ENCODE data around the gene SPRYD3.
"Not testable (repeated sequence)": the region's sequence is repeated elsewhere in the genome, so short reads cannot be mapped to it uniquely, and the experiment has no call there.

SPRYD3 gene

DNA sequence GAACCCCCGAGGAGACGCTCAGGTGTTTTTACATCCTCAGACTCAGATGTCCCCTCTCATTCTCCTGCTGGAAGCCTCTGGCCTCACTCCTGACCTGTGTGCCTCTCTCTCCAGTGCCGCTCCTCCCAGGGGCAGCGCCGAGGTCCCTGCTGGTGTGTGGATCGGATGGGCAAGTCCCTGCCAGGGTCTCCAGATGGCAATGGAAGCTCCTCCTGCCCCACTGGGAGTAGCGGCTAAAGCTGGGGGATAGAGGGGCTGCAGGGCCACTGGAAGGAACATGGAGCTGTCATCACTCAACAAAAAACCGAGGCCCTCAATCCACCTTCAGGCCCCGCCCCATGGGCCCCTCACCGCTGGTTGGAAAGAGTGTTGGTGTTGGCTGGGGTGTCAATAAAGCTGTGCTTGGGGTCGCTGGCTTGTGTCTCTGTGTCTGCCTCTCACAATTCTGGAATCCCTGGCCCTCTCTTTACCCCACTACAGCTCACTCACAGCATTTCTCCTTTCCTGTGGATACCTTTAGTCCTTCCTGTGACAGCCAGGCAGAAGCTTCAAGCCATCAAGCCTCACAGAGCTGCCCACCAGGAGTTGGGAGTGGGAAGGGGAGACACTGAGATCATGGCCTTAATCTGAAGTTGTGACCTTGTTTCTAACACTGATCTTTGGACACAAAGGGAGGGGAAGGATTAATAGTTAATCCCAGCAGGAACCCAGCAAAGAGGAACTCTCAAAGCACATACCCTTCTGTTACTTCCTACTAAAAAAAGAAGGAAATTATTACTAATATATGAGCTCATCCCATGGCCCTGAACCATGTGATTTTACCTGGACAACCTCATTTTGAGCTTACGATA lies 23.0 kb upstream of the SPRYD3 start:
- DNase-seq = no peak

DNA sequence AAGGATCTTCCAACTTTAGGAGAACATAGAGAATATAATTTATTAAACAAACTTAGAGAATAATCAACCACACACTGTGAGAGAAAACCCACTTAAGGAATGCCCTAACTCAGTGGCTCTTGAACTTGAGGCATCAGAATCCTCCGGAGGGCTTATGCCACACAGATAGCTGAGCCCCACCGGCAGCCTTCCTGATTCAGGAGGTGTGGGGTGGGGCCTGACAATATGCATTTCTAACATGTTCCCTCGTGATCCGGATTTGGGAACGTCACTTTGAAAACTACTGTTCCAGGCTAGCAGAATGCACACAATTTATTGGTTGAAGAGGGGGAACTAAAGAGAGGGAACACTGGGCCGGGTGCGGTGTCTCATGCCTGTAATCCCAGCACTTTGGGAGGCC lies 22.1 kb upstream of the SPRYD3 start:
- no peak for DNase-seq

DNA sequence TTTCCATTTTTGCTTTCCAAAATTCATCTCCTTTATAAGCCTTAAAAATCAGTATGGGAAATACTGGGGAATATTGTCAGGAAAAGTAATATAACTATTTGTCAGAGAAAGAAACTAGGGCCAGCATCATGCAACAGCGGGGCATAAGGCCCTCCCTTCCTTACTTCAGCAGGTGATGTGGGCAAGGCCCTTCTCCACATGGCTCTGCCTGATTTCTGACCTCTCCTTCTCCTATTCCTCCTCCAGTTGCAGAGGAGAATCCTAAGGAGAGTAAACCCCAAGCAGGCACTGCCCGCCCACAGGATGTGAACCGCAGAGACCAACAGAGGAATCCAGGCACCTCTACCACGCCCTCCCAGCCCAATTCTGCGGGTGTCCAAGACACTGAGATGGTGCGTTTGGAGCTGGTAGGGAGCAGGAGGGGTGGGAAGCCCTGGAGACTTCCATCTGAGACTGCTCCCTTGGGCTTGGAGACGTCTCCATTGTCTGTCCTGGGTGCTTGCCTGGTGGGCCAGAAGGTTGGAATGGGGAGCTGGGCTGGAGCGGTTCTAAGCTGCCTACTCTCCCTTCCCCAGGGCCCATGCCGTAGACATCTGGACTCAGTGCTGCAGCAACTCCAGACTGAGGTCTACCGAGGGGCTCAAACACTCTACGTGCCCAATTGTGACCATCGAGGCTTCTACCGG lies 21.4 kb upstream of the SPRYD3 start:
- no peak for DNase-seq

DNA sequence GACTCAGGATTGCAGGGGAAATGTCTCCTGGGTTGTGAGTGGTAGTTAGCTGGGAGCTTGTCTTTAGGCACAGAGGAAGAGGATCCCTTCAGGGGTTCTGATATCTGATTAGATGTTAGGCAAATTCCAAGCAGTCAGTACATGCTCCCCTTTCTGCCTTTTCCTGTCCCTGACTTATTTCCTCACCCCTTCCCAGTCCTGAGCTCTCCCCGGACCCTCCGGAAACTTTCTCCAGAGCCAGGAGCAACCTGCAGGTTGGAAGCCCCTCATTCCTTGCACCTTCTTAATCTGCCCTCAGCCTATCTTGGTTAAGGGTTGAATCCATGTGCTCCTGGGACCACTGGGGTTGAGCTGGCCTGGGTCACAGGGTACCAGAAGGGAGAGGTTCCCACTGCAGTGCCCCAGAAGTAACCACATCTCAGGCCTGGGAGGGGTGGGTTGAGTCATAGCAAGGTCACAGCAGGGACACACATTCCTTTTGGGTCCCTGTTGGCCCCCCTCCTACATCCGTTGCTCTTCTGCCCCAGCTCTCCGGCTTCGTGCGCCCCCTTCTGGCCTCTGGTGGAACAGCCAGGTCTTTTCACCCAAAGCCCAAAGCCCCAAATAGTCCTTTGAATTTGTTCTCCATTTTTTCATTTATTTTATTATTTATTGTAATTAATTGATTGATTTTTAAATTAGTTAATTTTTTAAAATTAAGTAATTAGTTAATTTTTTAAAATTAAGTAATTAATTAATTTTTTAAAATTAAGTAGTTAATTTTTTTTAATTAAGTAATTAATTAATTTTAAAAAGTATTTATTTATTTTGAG lies 20.1 kb upstream of the SPRYD3 start:
- peak; percentile 83 for DNase-seq

DNA sequence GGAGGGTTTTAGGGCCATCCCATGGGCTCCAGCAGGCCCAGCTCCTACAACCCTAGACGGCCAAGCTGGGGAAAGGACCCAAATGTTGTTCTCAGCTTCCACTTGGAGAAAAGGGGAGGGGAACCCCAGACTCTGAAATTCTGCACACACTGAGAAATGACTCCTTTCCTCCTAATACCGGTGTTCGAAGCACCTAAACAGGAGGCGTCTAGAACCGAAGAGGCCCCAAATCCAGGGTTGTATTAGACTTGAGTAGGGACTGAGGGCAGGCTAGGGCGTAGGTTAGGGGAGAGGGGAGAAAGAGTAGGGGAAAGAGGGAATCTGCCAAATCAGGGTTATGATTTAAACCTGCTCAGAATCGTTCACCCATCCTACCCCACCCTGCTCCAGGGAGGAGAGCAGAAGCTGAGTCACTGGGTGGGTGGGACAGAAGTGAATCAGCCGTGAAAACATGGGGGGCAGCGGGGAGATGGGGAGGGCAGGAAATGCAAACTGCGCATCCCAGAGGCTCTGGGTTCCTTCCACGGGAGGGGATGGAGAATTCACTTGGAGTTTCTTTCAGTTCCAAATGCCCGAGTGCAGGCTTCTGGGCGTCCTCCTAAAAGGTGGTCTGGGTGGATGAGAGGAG lies 19.3 kb upstream of the SPRYD3 start:
- no peak for DNase-seq

DNA sequence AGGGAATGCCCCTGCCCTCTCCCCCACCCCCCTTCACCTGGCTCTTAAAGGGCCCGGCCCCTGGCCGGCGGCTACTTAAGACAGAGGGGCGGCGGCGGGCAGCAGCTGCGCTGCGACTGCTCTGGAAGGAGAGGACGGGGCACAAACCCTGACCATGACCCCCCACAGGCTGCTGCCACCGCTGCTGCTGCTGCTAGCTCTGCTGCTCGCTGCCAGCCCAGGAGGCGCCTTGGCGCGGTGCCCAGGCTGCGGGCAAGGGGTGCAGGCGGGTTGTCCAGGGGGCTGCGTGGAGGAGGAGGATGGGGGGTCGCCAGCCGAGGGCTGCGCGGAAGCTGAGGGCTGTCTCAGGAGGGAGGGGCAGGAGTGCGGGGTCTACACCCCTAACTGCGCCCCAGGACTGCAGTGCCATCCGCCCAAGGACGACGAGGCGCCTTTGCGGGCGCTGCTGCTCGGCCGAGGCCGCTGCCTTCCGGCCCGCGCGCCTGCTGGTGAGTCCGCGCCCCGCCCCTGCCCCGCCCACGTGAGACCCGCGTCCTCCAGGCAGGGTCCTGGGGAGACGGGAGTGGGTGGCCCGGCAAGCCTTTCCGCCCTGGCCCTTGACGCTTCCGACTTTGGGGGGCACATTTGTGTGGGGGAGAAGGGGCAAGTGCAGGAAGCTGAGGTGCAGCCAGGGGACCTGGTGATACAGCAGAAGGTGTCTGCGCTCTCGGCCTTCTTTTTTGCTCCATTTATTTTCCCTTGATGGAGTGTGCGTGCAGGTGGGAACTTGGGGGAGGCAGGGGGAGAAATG lies 18.6 kb upstream of the SPRYD3 start, which contains the start of gene IGFBP6:
Gene IGFBP6, plus strand, starts transcription at position 104 of the 790 bp plus-strand sequence. Its CDS starts 51 bp downstream, at position 155.
- no peak for DNase-seq

DNA sequence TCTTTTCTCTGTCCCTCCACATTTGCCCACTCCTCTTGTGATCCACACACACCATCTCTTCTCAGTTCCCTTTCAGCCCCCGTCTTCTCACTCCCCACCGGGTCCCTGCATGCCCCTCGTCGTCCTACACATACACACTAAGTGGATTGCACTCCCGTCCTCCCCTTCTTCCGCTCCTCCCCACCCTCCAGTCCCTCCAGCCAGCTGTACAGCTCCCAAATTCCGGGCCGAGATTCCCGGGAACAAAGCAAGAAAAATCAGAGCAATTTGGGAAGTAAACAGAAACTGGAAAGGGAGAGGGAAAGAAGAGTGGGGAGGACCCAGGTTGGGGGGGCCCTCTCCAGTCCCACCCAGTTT lies 18.0 kb upstream of the SPRYD3 start:
- DNase-seq = no peak

DNA sequence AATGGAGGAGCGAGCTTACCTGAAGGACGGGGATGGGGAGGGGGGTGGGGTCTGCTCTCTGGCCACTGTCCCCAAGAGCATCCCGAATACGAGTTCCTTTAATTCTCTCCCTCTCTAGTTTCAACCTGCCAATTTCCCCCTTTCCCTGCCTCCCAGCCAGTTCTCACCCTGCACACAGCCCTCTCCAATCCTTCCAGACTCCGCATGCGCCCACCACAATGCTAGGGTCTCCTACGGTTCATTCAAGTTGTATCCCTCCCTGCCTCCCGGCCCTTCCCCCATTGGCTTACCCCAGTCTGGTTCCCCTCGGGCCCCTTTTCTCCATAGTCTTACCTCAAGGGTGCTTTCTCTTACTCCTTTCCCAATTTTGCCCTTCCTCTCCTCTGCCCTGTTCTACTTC lies 17.6 kb upstream of the SPRYD3 start:
- no peak for DNase-seq

DNA sequence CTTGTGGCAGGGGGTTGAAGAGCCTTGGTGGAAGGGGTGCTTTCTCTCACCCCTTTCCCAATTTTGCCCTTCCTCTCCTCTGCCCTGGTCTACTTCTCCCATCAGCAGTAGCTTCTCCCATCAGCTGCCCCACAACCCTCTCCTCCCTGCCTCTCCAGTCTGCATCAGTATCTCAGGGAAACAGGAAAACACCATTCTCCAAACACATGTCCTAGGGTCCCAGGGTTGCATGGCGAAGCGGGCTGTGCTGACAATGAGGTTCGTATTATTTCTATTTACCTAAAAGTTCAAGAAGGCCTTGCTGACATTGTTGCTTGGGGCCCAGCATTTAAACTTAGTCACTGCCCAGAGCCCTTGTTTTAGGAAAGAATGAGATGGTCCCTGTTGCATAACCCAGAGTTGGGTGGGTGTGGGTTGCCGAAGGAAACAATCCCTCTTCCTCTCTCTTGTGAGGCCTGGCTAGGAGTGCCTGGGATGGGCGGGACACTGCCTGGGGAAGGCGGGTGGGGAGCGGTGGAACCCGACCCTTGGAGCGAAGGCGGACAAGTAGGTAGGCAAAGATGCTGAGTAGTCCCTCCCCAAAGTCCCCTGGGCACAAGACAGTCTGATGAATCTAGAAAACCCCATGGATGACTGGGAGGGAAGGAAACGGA lies 17.0 kb upstream of the SPRYD3 start:
- no peak for DNase-seq

DNA sequence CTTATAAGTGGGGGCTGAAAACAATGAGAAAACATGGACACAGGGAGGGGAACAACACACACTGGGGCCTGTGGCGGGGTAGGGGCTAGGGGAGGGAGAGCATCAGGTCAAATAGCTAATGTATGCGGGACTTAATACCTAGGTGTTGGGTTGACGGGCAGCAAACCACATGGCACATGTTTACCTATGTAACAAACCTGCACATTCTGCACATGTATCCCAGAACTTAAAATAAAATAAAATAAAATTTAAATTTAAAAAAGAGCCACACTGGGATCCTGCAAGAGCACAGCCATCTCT lies 16.4 kb upstream of the SPRYD3 start:
- DNase-seq = not testable (repeated sequence)

DNA sequence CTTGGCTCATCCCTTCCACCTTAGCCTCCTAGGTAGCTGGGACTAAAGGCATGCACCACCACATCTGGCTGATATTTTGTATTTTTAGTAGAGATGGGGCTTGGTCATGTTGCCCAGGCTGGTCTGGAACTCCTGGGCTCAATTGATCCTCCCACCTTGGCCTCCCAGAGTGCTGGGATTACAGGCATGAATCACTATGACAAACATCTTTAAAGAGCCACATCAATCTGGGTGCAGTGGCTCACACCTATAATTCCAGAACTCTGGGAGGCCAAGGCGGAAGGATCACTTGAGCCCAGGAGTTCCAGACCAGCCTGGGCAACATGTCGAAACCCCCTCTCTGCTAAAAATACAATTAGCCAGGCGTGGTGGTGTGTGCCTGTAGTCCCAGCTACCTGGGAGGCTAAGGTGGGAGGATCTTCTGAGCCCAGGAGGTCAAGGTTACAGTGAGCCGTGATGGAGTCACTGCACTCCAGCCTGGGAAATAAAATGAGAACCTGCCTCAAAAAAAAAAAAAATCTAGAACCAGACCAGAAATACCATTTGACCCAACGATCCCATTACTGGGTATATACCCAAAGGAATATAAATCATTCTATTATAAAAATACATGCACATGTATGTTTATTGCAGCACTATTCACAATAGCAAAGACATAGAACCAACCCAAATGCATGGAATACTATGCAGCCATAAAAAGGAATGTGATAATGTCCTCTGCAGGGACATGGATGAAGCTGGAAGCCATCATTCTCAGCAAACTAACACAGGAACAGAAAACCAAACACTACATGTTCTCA lies 15.8 kb upstream of the SPRYD3 start:
- not testable (repeated sequence) for DNase-seq

DNA sequence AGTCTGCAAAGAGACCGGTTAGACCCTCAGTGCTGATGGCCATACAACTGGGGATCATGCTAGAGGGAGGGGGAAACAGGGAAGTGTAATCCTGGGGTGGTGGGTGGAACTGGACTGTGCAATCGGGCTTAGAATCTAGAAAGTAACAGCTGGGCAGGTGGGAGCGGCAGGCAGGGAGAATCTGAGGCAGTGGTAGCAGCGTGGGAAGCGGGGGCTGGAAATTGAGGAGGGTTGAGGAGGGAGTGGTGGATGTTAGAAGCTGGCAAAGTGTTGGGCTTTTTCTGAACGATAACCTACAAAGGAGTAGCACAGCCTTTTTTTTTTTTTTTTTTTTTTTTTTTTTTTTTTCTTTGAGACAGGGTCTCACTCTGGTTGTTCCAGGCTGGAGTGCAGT lies 15.2 kb upstream of the SPRYD3 start:
- DNase-seq = no peak

DNA sequence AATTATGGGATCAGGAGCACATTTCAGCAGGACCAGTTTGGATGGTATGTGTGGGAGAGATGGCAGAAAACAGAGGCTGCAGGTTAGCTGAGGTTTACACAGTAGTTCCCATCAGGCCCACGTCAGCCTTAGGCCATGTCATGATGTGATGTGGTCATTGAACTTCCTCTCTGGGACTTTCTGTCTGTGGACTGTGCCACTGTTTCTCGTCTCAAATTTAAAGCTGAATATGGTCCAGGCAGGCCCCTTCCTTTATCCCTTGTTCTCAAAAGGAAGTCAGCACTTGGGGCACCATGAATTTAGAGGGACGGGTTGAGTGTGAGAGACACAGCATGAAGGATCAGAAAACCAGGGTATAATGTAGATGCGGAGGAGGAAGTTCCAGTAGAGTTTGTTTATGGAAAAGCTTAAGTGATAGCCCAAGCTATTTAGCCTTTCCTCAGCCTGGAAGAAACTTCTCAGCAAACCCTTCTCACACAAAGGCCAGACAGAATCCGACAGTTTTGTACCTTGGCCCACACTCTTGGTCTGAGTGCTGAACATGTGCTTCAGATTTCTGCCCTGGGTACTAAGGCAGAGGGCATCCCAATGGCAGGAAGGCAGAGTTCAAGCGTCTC lies 14.7 kb upstream of the SPRYD3 start:
- DNase-seq = no peak

DNA sequence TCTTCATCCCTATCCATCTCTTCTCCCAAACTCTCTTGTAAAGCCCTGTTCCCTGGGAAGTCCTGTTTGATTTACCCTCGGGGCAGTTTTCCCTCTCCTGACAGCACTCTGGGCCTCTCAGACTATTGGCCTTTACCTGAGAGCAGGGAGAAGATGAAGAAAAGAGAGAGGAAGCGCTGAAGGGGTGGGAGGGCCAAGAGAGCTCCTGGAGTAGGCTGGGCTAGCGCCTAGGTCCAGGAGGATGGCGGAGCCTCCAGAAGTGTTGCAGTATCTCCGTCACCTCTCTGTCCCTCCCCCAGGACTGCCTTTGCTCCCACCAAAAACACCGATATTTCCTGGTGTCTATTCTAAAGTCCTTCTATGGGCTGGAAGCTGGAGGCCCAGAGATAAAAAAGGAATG lies 12.6 kb upstream of the SPRYD3 start:
- DNase-seq = no peak

DNA sequence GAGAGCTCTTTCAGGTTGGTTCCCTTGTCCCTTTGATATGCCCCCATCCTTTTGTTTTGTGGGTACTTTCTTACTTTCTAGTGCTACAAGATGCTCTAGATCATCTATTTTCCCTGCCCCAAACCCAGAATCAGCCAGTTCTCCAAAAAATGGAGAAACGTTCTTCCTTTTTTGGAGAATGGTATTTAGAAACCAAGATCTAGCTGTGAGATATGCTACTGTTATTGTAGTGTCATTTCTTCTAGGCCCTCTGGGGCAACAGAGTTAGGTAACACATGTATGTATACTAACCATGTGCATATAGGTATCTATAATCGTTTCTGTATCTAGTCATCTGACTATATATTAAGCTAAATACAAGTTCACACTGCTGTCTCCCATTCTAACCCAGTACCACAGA lies 11.4 kb upstream of the SPRYD3 start:
- DNase-seq = no peak

DNA sequence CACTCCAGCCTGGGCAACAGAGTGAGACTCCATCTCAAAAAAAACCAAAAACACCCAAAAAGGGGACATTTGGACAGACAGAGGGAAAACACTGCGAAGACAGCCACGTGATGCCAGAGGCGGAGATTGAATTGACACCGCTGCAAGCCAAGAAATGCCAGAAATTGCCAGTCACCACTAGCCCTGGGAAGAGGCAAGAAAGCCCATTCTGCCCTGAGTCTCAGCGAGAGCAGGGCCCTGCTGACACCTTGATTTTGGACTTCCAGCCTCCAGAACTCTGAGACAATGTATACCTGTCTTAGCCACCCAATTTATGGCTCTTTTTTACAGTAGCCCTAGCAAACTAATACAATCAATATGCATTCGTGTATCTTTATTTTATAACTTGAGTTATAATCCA lies 10.9 kb upstream of the SPRYD3 start:
- no peak for DNase-seq

DNA sequence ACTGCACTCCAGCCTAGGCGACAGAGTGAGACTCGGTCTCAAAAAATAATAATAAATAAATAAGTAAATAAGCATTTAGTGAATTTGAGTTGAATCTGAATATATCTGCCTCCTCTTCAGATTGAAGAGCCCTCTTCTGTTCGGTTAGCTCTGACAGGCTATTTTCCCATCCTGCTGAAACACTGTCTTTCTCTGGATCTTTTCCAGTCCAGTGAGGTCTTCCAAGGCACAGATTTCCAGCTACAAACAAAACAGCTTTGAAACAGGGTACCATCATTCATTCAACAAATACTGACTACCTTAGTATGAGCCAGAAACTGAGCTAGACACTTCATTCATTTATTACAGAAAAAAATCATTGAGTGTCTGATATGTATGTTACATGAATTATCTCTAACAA lies 7.2 kb upstream of the SPRYD3 start:
- DNase-seq = no peak

DNA sequence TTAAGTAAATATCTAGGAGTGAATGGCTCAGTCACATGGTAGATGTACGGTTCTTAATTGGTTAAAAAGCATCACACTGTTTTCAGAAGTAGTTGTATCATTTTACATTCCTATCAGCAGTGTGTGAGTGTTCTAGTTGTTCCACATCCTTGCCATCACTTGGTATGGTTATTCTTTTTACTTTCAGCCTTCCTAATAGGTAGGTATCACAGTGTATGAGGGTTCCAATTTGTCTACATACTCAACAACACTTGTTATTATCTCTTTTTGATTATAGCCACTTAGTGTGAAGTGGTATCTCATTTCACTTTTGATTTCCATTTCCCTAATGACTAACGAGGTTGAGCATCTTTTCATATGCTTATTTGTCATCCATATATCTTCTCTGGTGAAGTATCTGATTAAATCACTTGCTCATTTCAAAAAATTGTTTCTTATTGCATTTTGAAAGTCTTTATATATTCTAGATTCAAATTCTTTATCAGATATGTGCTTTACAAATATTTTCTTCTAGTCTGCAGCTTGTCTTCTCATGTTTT lies 3.5 kb upstream of the SPRYD3 start:
- DNase-seq = no peak

DNA sequence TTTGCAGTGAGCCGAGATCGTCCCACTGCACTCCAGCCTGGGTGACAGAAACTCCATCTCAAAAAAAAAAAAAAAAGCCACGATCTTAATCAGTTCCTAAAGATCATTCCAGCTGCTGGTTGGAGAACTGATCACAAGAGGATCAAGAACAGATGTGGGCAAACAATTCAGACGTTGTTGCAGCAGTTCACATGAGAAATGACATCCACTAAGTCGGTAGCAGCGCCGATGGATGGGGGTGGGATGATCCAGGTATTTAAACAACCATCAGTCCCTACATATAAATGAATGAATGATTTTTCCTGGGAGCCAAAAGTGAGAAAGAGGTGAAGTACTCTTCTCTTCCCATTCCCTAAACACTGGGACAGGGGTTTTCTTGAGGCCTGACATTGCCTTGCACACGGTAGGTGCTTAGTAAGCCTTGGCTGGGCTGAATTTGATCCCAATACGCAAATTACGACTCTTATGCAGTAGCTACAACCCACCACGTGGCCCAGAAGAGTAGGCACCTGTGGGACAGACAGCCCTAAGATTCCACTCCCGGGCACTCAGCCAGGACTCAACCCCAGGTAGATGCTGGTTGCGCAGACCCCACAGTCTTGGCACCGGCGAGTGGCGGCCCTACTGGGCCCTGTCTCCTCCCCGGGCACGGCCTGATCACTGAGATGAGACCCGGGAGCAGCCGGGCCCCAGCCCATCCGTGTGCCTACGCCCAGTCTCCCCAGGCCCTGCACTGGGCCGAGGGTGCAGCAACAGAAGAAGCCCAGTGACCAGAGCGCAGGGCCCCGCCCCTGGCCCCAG lies 565 bp downstream of the SPRYD3 start:
- DNase-seq = peak; percentile 47

Data from effector CD4-positive, alpha-beta T cell (primary cell).